BLaER1 treated with 17β-estradiol and CSF1 and Interleukin-3, amounts not matched to agents 10 nM and 100 nM (cell line): ENCODE measurements around the gene SMTNL2.

ENCODE experiments used
- H3K27ac ChIP-seq, 11 experiments: shearing (Covaris generic); formaldehyde crosslinking; 2 replicates each; pipeline ENCODE4 v1.8.1; 2022
- H3K27me3 ChIP-seq, 11 experiments: shearing (Covaris generic); formaldehyde crosslinking; 2 replicates each; pipeline ENCODE4 v1.8.1; 2022
- H3K36me3 ChIP-seq, 11 experiments: shearing (Covaris generic); formaldehyde crosslinking; 2 replicates each; pipeline ENCODE4 v1.8.1; 2022
- H3K4me1 ChIP-seq, 10 experiments: shearing (Covaris generic); formaldehyde crosslinking; 2 replicates each; pipeline ENCODE4 v1.8.1; 2022
- H3K4me2 ChIP-seq, 11 experiments: shearing (Covaris generic); formaldehyde crosslinking; 2 replicates each; pipeline ENCODE4 v1.8.1; 2022
- H3K4me3 ChIP-seq, 10 experiments: shearing (Covaris generic); formaldehyde crosslinking; 2 replicates each; pipeline ENCODE4 v1.8.1; 2022
- H3K9ac ChIP-seq, 11 experiments: shearing (Covaris generic); formaldehyde crosslinking; 2 replicates each; pipeline ENCODE4 v1.8.1; 2022
- H3K9me3 ChIP-seq, 11 experiments: shearing (Covaris generic); formaldehyde crosslinking; replicated peaks in 1 of 11; 2 replicates each; pipeline ENCODE4 v1.8.1; 2022
- H4K20me1 ChIP-seq, 11 experiments: shearing (Covaris generic); formaldehyde crosslinking; 2 replicates each; pipeline ENCODE4 v1.8.1; 2022
- Cebpa-rat ChIP-seq, 11 experiments: shearing (Covaris generic); IDR thresholded peaks; 2 replicates each; pipeline ENCODE4 v1.8.1; 2022

The SMTNL2 gene

GRCh38 chr17:4554997-4555799 lies 29.1 kb upstream of the SMTNL2 start, which contains the start of gene MYBBP1A:
MYBBP1A (minus strand) TSS chr17:4555384; CDS start chr17:4555324, 60 bp downstream.
- Histone ChIP-seq H3K27ac (peak within 1 kb of the TSS; percentile 57 to 90 (median 85); a peak in 21 of 22 replicates), H3K36me3 (peaks cover 30 to 41% (median 39%) of the 10 kb centered on the region in 11 experiments), H3K4me1 (peaks cover 24 to 41% (median 35%) of the 10 kb centered on the region in 10 experiments), H3K4me3 (peak within 1 kb of the TSS; percentile 78 to 97 (median 92)), H3K9me3 (no peaks in the 10 kb centered on the region), H4K20me1 (peaks cover 0 to 47% (median 34%) of the 10 kb centered on the region in 11 experiments; a peak in 18 of 22 replicates), H3K27me3 (no peaks in the 10 kb centered on the region), H3K9ac (peak within 1 kb of the TSS; percentile 77 to 92 (median 87)), H3K4me2 (peak within 1 kb of the TSS; percentile 90 to 98 (median 95))
- TF ChIP-seq Cebpa-rat (IDR thresholded peaks at IDR 0.05) = no peak

GRCh38 chr17:4555873-4556759 lies 28.2 kb upstream of the SMTNL2 start:
- Histone ChIP-seq H3K9me3 (no peaks in the 10 kb centered on the region), H3K4me1 (peaks cover 24 to 51% (median 44%) of the 10 kb centered on the region in 10 experiments), H3K27ac (peak overlapping the region; percentile 57 to 90 (median 85); a peak in 21 of 22 replicates), H3K27me3 (no peaks in the 10 kb centered on the region), H4K20me1 (peaks cover 0 to 37% (median 25%) of the 10 kb centered on the region in 11 experiments; a peak in 13 of 22 replicates), H3K4me2 (peak overlapping the region; percentile 82 to 98 (median 95)), H3K4me3 (peak overlapping the region; percentile 78 to 97 (median 92)), H3K9ac (peak overlapping the region; percentile 72 to 92 (median 87); a peak in 21 of 22 replicates), H3K36me3 (peaks cover 21 to 32% (median 30%) of the 10 kb centered on the region in 11 experiments)
- TF ChIP-seq Cebpa-rat (IDR thresholded peaks at IDR 0.05) = no peak

- H3K4me1 ChIP-seq = peaks cover 26 to 59% (median 53%) of the 10 kb centered on the region in 10 experiments
- H3K27me3 ChIP-seq = no peaks in the 10 kb centered on the region
- H3K36me3 ChIP-seq = peaks cover 12 to 23% (median 21%) of the 10 kb centered on the region in 11 experiments
- no peak overlapping the region for H3K9ac ChIP-seq
- H3K4me2 ChIP-seq = no peak overlapping the region; a peak in 1 of 22 replicates
- no peak overlapping the region for H3K4me3 ChIP-seq
- no peak overlapping the region; a peak in 1 of 22 replicates for H3K27ac ChIP-seq
- H4K20me1 ChIP-seq = peaks cover 0 to 29% (median 16%) of the 10 kb centered on the region in 11 experiments; a peak in 12 of 22 replicates
- no peak for TF ChIP-seq Cebpa-rat (IDR thresholded peaks at IDR 0.05)
- no peaks in the 10 kb centered on the region for H3K9me3 ChIP-seq
These were observed 27.3 kb upstream of the SMTNL2 start for GRCh38 chr17:4556996-4557395.

- Histone ChIP-seq H3K4me2 (no peak overlapping the region), H3K27ac (no peak overlapping the region), H4K20me1 (peaks cover 0 to 21% (median 9%) of the 10 kb centered on the region in 11 experiments; a peak in 8 of 22 replicates), H3K4me3 (no peak overlapping the region), H3K9me3 (no peaks in the 10 kb centered on the region), H3K36me3 (peaks cover 4 to 15% (median 13%) of the 10 kb centered on the region in 11 experiments; a peak in 21 of 22 replicates), H3K9ac (no peak overlapping the region), H3K27me3 (no peaks in the 10 kb centered on the region), H3K4me1 (peaks cover 30 to 67% (median 61%) of the 10 kb centered on the region in 10 experiments)
- TF ChIP-seq Cebpa-rat (IDR thresholded peaks at IDR 0.05) = no peak
These were observed 26.5 kb upstream of the SMTNL2 start for GRCh38 chr17:4557626-4558346.

- H3K4me3 ChIP-seq = no peak overlapping the region
- H3K9ac ChIP-seq = no peak overlapping the region
- H3K27me3 ChIP-seq = no peaks in the 10 kb centered on the region
- peaks cover 0 to 9% (median 6%) of the 10 kb centered on the region in 11 experiments; a peak in 15 of 22 replicates for H3K36me3 ChIP-seq
- H4K20me1 ChIP-seq = peaks cover 0 to 14% (median 5%) of the 10 kb centered on the region in 11 experiments; a peak in 8 of 22 replicates
- no peak for TF ChIP-seq Cebpa-rat (IDR thresholded peaks at IDR 0.05)
- H3K27ac ChIP-seq = no peak overlapping the region
- H3K4me1 ChIP-seq = peaks cover 28 to 64% (median 56%) of the 10 kb centered on the region in 10 experiments
- no peaks in the 10 kb centered on the region for H3K9me3 ChIP-seq
- H3K4me2 ChIP-seq = no peak overlapping the region
These were observed 25.9 kb upstream of the SMTNL2 start for GRCh38 chr17:4558347-4558971.

GRCh38 chr17:4559139-4559791 lies 25.1 kb upstream of the SMTNL2 start:
- peaks cover 20 to 56% (median 48%) of the 10 kb centered on the region in 10 experiments for H3K4me1 ChIP-seq
- H3K27ac ChIP-seq = no peak overlapping the region
- H4K20me1 ChIP-seq = peaks cover 0 to 6% (median 0%) of the 10 kb centered on the region in 11 experiments; a peak in 4 of 22 replicates
- TF ChIP-seq Cebpa-rat (IDR thresholded peaks at IDR 0.05) = no peak
- H3K4me2 ChIP-seq = peak overlapping the region in 5 of 11 experiments; percentile 56 to 79 (median 71); a peak in 4 of 22 replicates
- H3K4me3 ChIP-seq = no peak overlapping the region
- no peaks in the 10 kb centered on the region for H3K9me3 ChIP-seq
- no peak overlapping the region for H3K9ac ChIP-seq
- H3K36me3 ChIP-seq = peaks cover 0 to under 1% (median 0%) of the 10 kb centered on the region in 11 experiments; a peak in 3 of 22 replicates
- no peaks in the 10 kb centered on the region for H3K27me3 ChIP-seq

- no peaks in the 10 kb centered on the region for H3K27me3 ChIP-seq
- 0 out of 22 replicates have a peak overlapping the region, but pooled peaks of 1 of the 11 experiments have one; percentile 5 for H3K9ac ChIP-seq
- no peak for TF ChIP-seq Cebpa-rat (IDR thresholded peaks at IDR 0.05)
- no peak overlapping the region for H3K4me3 ChIP-seq
- peak overlapping the region in 7 of 11 experiments; percentile 40 to 79 (median 62); a peak in 12 of 22 replicates for H3K4me2 ChIP-seq
- H3K4me1 ChIP-seq = peaks cover 16 to 55% (median 47%) of the 10 kb centered on the region in 10 experiments
- no peak overlapping the region for H3K27ac ChIP-seq
- H3K9me3 ChIP-seq = no peaks in the 10 kb centered on the region
- no peaks in the 10 kb centered on the region for H3K36me3 ChIP-seq
- no peaks in the 10 kb centered on the region; a peak in 1 of 22 replicates for H4K20me1 ChIP-seq
These were observed 24.4 kb upstream of the SMTNL2 start for GRCh38 chr17:4559966-4560365.
